Esophagus muscularis mucosa (tissue), 4 donors: ENCODE data around the gene ADAMTSL5. TPM values are rescaled to one million over a fixed set of nuclear protein-coding genes. Genes with fewer than 3 reads are reported as not detected.
A peak's percentile ranks its signal among the peaks of the same experiment; 100 is the strongest.

Experiments used
- DNase-seq: peaks from one replicate; pipeline ENCODE4 v3.0.0-alpha.2; 2017; ENCODE audit errors: extremely low spot score
- H3K27ac ChIP-seq, 4 donors: fragments of 200-600 bp; sonication (generic); replicated peaks in 1 of 4; 1 replicate in 3 of 4; 2 replicates in 1 of 4; pipeline ENCODE4 v1.5.1; 2016 to 2019; ENCODE audit warnings: mild to moderate bottlenecking in 1 of 4
- H3K27me3 ChIP-seq, 4 donors: fragments of 200-600 bp; sonication (generic); one replicate each; pipeline versions ENCODE4 v1.5.1 to v1.6.0; 2016 to 2019
- H3K36me3 ChIP-seq, 4 donors: fragments of 200-600 bp; sonication (generic); one replicate each; pipeline ENCODE4 v1.5.1; 2016 to 2019
- H3K4me1 ChIP-seq, 4 donors: fragments of 200-600 bp; sonication (generic); one replicate each; pipeline ENCODE4 v1.5.1; 2016 to 2019
- H3K4me3 ChIP-seq, 4 donors: fragments of 200-600 bp; sonication (generic); 1 replicate in 2 of 4; 2 replicates in 2 of 4; pipeline ENCODE4 v1.5.1; 2016 to 2019; ENCODE audit warnings: mild to moderate bottlenecking in 4 of 4, moderate library complexity in 1 of 4
- H3K9me3 ChIP-seq, 4 donors: fragments of 200-600 bp; sonication (generic); 1 replicate in 3 of 4; 2 replicates in 1 of 4; pipeline ENCODE4 v1.5.1; 2016 to 2019
- EP300 ChIP-seq: sonication (generic); formaldehyde crosslinking; IDR thresholded peaks from one replicate; pipeline ENCODE4 v1.6.1; 2017; ENCODE audit warnings: antibody characterized with exemption
- POLR2A ChIP-seq: fragments of 450-650 bp; IDR thresholded peaks from one replicate; pipeline ENCODE4 v1.6.1; 2017; ENCODE audit warnings: antibody characterized with exemption, moderate library complexity, mild to moderate bottlenecking, low read depth
- POLR2AphosphoS5 ChIP-seq, 2 donors: sonication (generic); formaldehyde crosslinking; IDR thresholded peaks; one replicate each; pipeline ENCODE4 v1.6.1; 2017; ENCODE audit warnings: antibody characterized with exemption in 2 of 2
- WGBS: methylation state at CpG from one replicate; pipeline ENCODE4 v1.1.5; 2018; 5-methylcytosine and 5-hydroxymethylcytosine counted together
- intact Hi-C: fragments of 100-400 bp; cut with DNase I; formaldehyde crosslinking; loops from one replicate; pipeline ENCODE4 v1.15.1; 2023
- total RNA-seq, 4 donors: library from RNA; depleted of rRNA; stranded (reverse); fragments of >200 nt; gene quantifications; one replicate each; pipeline versions ENCODE4 v1.1.0 to v1.2.1, GENCODE V29; 2016
- TF ChIP-seq, protein P1 (sequence below), 3 experiments: fragments of 200-600 bp in 2 of 3; fragments of 450-650 bp in 1 of 3; sonication (generic) in 2 of 3; IDR thresholded peaks; one replicate each; pipeline ENCODE4 v1.5.1; 2017 to 2019; ENCODE audit warnings: antibody characterized with exemption in 3 of 3, mild to moderate bottlenecking in 2 of 3, moderate library complexity in 1 of 3

Gene ADAMTSL5
- total RNA-seq, 4 donors from 2014 or later: 3.9 to 5.9 (median 4.7) TPM

DNA sequence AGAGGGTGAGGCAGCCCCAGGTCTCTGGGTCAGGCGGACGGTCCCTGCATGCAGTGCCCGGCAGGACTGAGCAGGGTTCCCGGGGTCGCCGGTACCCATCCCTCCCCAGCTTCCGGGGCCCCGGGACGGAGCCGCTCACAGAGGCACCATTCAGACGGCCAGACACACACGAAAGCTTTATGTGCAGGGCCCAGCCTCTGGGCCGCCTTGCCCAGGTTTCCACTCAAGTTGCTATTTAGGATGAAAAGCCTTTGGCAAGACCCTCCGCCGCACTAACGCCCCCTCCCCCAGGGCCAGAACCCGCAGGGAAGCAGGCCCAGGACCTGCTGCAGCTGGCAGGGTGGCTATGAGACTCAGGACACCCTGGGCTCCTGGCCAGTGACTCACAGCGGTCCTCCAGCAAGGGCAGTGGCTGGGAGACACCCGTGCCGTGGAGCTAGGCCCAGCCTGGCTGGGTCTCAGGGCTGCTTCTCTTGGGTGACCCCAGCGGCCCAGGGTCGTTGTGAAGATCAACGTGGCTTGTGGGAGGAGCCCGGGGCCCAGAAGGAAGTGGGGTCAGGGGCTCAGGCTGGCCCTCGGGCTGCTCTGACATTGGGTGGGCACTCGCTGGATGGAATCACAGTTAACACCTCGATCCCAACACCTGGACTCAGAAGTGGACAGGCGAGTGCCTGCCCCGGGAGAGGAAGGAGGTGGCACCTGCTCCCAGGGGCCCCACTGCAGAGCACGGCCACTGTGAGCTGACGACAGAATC, 38.6 kb downstream of the ADAMTSL5 start:
- Histone ChIP-seq H3K9me3 (no peaks in the 10 kb centered on the region), H3K27me3 (peaks cover 26 to 65% (median 39%) of the 10 kb centered on the region in 4 donors), H3K4me1 (peaks cover 37 to 81% (median 70%) of the 10 kb centered on the region in 4 donors), H3K4me3 (no peak overlapping the region), H3K27ac (no peak overlapping the region), H3K36me3 (peaks cover 0 to 37% (median 16%) of the 10 kb centered on the region in 4 donors)
- intact Hi-C loops: no loop called here
- TF ChIP-seq EP300 (no peak), POLR2A (no peak), POLR2AphosphoS5 (IDR thresholded peaks at IDR 0.05) (no peak)
- WGBS: 77% methylated on average over 11 of the region's 31 CpGs
- no peak for DNase-seq

DNA sequence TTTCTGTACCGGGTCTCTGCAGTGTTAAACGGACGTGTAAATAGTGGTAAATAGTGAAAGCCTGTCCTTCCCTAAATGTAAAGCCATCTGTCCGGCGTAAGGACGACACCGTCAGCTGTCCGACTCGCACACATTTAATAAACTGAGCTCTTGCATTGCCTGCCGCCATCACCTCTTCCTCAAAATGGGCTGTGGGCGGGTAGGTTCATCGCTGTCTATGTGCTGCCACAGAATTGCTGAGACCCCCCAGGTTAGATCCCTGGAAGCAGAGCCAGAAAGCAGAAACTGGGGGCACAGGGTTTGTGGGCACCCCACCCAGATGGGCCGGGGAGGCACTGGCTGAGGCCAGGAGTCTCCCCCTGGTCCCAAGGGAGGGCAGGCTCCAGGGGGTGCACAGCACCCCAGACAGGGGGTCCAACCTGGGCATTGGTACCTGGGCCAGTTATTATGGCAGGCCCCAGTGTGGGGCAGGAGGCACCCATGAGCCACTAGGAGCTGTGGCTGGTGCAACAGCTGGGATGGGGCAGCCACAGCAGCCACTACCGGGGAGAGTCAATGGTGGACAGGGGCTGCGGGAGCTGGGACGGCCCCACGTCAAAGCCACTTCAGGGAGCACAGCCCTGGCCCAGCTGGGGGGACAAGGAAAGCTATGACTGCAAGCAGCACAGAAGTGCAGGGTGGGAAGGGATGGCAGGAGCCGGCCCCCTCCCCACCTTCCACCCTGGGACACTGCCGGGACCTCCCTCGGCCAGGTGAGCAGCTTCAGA, 39.6 kb downstream of the ADAMTSL5 start:
- Histone ChIP-seq H3K4me3 (no peak overlapping the region), H3K36me3 (peaks cover 0 to 37% (median 16%) of the 10 kb centered on the region in 4 donors), H3K27me3 (peaks cover 32 to 74% (median 46%) of the 10 kb centered on the region in 4 donors), H3K27ac (no peak overlapping the region), H3K9me3 (no peaks in the 10 kb centered on the region), H3K4me1 (peaks cover 41 to 85% (median 73%) of the 10 kb centered on the region in 4 donors)
- TF ChIP-seq POLR2A: no peak
- no peak for TF ChIP-seq EP300
- TF ChIP-seq, protein P1, sequence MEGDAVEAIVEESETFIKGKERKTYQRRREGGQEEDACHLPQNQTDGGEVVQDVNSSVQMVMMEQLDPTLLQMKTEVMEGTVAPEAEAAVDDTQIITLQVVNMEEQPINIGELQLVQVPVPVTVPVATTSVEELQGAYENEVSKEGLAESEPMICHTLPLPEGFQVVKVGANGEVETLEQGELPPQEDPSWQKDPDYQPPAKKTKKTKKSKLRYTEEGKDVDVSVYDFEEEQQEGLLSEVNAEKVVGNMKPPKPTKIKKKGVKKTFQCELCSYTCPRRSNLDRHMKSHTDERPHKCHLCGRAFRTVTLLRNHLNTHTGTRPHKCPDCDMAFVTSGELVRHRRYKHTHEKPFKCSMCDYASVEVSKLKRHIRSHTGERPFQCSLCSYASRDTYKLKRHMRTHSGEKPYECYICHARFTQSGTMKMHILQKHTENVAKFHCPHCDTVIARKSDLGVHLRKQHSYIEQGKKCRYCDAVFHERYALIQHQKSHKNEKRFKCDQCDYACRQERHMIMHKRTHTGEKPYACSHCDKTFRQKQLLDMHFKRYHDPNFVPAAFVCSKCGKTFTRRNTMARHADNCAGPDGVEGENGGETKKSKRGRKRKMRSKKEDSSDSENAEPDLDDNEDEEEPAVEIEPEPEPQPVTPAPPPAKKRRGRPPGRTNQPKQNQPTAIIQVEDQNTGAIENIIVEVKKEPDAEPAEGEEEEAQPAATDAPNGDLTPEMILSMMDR (IDR thresholded peaks at IDR 0.05): no peak
- TF ChIP-seq POLR2AphosphoS5 (IDR thresholded peaks at IDR 0.05): no peak
- intact Hi-C loops: no loop called here
- no peak for DNase-seq
- WGBS: 78% methylated on average over 20 of the region's 20 CpGs

DNA sequence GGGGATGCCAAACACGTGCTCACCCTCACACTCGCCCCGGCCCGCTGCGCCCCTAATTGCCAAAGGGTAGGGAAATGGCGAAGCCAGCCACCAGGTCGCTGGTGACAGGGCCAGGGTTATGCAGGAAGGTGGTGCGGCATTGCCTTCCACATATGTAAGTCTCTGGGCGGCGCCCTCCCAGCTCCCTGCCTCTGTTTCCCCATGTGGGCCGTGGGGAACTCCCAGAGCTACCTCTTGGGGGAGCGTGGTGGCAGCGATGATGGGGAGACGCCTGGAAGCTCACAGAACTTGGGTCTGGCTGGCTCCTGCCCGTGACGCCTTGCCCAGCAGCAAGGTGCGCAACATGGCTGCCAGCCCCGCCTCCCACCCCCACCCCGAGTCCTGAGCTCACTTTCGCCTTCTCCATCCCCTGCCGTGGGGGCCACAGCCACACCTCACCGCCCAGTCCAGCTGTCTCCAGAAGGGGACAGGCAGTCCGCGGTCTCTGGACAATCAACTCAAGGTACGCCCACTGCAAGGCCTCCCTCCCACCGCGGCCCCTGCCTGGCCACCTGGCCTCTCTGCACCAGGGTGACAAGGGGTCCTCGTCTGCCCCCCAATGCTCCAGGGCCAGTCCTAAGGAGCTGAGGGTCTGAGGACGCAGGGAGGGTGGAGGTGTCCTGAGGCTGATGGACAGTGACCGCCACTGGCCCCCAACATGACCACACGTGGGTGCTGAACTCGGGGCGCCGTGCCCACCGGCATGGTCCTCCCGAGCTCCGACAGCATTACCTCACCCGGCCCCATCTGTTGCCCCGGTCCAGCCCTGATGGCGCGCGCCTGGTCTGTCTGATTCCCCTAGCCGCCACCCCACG, 40.4 kb downstream of the ADAMTSL5 start:
- H3K4me1 ChIP-seq: peaks cover 43 to 85% (median 73%) of the 10 kb centered on the region in 4 donors
- no peak overlapping the region for H3K27ac ChIP-seq
- no peaks in the 10 kb centered on the region for H3K9me3 ChIP-seq
- H3K4me3 ChIP-seq: no peak overlapping the region
- intact Hi-C loops: no loop called here
- peaks cover 0 to 37% (median 16%) of the 10 kb centered on the region in 4 donors for H3K36me3 ChIP-seq
- no peak for DNase-seq
- no peak for TF ChIP-seq POLR2AphosphoS5 (IDR thresholded peaks at IDR 0.05)
- TF ChIP-seq, protein P1 (IDR thresholded peaks at IDR 0.05): no peak
- TF ChIP-seq EP300: no peak
- no peak for TF ChIP-seq POLR2A
- 63% methylated on average over 12 of the region's 44 CpGs for WGBS
- H3K27me3 ChIP-seq: peaks cover 32 to 83% (median 54%) of the 10 kb centered on the region in 4 donors

DNA sequence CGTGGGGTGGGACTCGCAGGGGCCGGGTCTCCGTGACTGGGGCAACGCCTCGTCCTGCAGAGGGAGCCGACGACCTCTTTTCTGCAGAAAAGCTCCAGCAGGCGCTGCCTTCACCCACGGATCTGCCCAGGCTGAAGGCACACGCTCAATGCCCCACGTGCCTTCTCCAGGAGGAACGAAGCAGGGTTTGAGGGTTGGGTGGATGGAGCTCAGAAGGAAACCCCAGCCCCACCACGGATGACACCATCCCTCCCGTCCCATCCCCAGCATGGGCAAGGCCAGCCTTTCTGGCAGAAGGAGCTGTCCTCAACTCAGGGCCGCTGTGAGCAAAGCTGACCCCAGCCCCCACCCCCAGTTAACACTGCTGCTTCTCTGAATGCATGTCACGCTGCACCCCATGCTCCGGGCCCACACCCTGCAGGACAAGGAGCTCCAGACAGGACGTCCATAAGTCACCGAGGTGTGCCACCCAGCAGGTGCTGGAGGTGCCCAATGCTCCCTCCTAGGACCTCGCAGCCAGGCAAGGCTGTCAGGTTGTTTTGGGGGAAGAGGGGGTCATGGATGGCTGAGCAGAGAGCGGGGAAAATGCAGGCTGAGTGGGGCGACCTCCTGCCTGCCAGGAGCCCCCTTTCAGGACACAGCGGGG, 41.2 kb downstream of the ADAMTSL5 start:
- Histone ChIP-seq H3K36me3 (peaks cover 0 to 29% (median 16%) of the 10 kb centered on the region in 4 donors), H3K4me1 (peaks cover 51 to 88% (median 76%) of the 10 kb centered on the region in 4 donors), H3K27me3 (peaks cover 32 to 91% (median 60%) of the 10 kb centered on the region in 4 donors), H3K27ac (no peak overlapping the region), H3K9me3 (no peaks in the 10 kb centered on the region), H3K4me3 (peak overlapping the region in 3 of 4 donors; percentile 49 to 59 (median 49))
- intact Hi-C loops: no loop called here
- no peak for DNase-seq
- TF ChIP-seq POLR2AphosphoS5 (IDR thresholded peaks at IDR 0.05) (no peak), EP300 (no peak)
- TF ChIP-seq, protein P1 (IDR thresholded peaks at IDR 0.05): no peak
- 40% methylated on average over 15 of the region's 24 CpGs for WGBS
